HepG2 (cell line): ENCODE measurements around the gene TREX2. TPM values are rescaled to one million over a fixed set of nuclear protein-coding genes. Genes with fewer than 3 reads are reported as not detected.

ENCODE experiments used
- ATAC-seq: fragments of 200-7000 bp; cut with Tn5 transposase; 3 replicates; pipeline ENCODE4 v1.9.1; 2020; ENCODE audit warnings: mild to moderate bottlenecking, moderate library complexity
- BruUV-seq: library from RNA; stranded (reverse); fragments of 400-500 nt; replicated peaks from 2 replicates; lab custom pipeline; 2021; lab: Mats Ljungman, UMichigan
- CTCF ChIA-PET: fragments of 300-600 bp; formaldehyde crosslinking; extraction: SDS; loops from one replicate; lab custom pipeline; 2021; ENCODE audit warnings: low total read pairs, inconsistent platforms, low intra/inter-chr PET ratio; lab: Yijun Ruan, JAX
- POLR2A ChIA-PET: fragments of 350-600 bp; sonication (Branson Sonifier 250); formaldehyde crosslinking; loops from one replicate; lab custom pipeline; 2020; ENCODE audit warnings: antibody characterized with exemption, inconsistent platforms; lab: Yijun Ruan, JAX
- DNase-seq: peaks from one replicate; pipeline ENCODE4 v3.0.0-alpha.2; 2015; ENCODE audit warnings: low spot score
- FAIRE-seq: peaks from 3 replicates; lab custom pipeline; 2011; peaks lifted over from hg19 to GRCh38; lab: Jason Lieb, UNC
- H2AFZ ChIP-seq: one replicate; pipeline ENCODE4 v1.6.1; 2011; ENCODE audit warnings: low read length, inconsistent platforms
- H3K27ac ChIP-seq: fragments of 300-600 bp; 3 replicates; pipeline ENCODE4 v1.8.0; 2011; ENCODE audit warnings: mixed run types, mild to moderate bottlenecking, mixed read lengths, low read length, inconsistent platforms; ENCODE audit not compliant: insufficient read depth; ENCODE audit errors: extremely low read length
- H3K27me3 ChIP-seq, 2 experiments: fragments of 200-600 bp in 1 of 2; 2 replicates in 1 of 2; 3 replicates in 1 of 2; pipeline versions ENCODE4 v1.6.0 to v1.8.0; 2011; ENCODE audit warnings: low read length in 2 of 2, mild to moderate bottlenecking in 2 of 2, moderate library complexity in 2 of 2, inconsistent platforms in 1 of 2; ENCODE audit not compliant: insufficient read depth in 2 of 2, control insufficient read depth in 1 of 2
- H3K36me3 ChIP-seq, 2 experiments: fragments of 200-600 bp in 1 of 2; replicated peaks in 1 of 2; 2 replicates in 1 of 2; 3 replicates in 1 of 2; pipeline versions ENCODE4 v1.5.1 to v1.8.0; 2011; ENCODE audit warnings: low read length in 2 of 2, inconsistent platforms in 1 of 2; ENCODE audit not compliant: insufficient read depth in 2 of 2, control insufficient read depth in 1 of 2
- H3K4me1 ChIP-seq: 2 replicates; pipeline ENCODE4 v1.5.1; 2012; ENCODE audit warnings: low read length, inconsistent platforms; ENCODE audit not compliant: insufficient read depth
- H3K4me2 ChIP-seq: 2 replicates; pipeline ENCODE4 v1.6.0; 2011; ENCODE audit warnings: low read depth, low read length, inconsistent platforms
- H3K4me3 ChIP-seq, 3 experiments: fragments of 200-600 bp in 1 of 3; sonication (generic), shearing (Covaris generic) in 1 of 3; replicated peaks in 1 of 3; 2 replicates each; pipeline ENCODE4 v1.5.1; 2011 to 2016; ENCODE audit warnings: low read length in 3 of 3, inconsistent platforms in 2 of 3, low read depth in 2 of 3, mild to moderate bottlenecking in 2 of 3, control low read depth in 1 of 3, mixed read lengths in 1 of 3; ENCODE audit not compliant: insufficient read depth in 1 of 3
- H3K79me2 ChIP-seq: one replicate; pipeline ENCODE4 v1.6.1; 2011; ENCODE audit warnings: low read length, inconsistent platforms; ENCODE audit not compliant: insufficient read depth
- H3K9ac ChIP-seq: 2 replicates; pipeline ENCODE4 v1.6.0; 2011; ENCODE audit warnings: mild to moderate bottlenecking, low read depth, low read length, inconsistent platforms; ENCODE audit not compliant: insufficient read depth
- H3K9me3 ChIP-seq: 2 replicates; pipeline ENCODE4 v1.5.1; 2012; ENCODE audit warnings: mild to moderate bottlenecking, low read length
- H4K20me1 ChIP-seq: 2 replicates; pipeline ENCODE4 v1.6.0; 2011; ENCODE audit warnings: inconsistent platforms, mild to moderate bottlenecking, low read length, moderate library complexity; ENCODE audit not compliant: insufficient read depth
- AHR ChIP-seq: IDR thresholded peaks from 2 replicates; pipeline ENCODE4 v1.6.1; 2018; ENCODE audit warnings: missing genetic modification reagents, missing compliant biosample characterization
- CAMTA2 ChIP-seq: sonication (generic); formaldehyde crosslinking; IDR thresholded peaks from 2 replicates; pipeline ENCODE4 v1.4.0; 2020; ENCODE audit warnings: mild to moderate bottlenecking, missing genetic modification reagents, borderline replicate concordance
- E2F5 ChIP-seq: sonication (generic); formaldehyde crosslinking; conservative IDR thresholded peaks from 2 replicates; pipeline ENCODE4 v1.4.0; 2020; ENCODE audit warnings: missing genetic modification reagents
- MYPOP ChIP-seq: sonication (generic); formaldehyde crosslinking; IDR thresholded peaks from 2 replicates; pipeline ENCODE4 v1.8.1; 2023; ENCODE audit warnings: mild to moderate bottlenecking, moderate library complexity, missing genetic modification reagents
- NFATC3 ChIP-seq: sonication (generic); formaldehyde crosslinking; IDR thresholded peaks from 2 replicates; pipeline ENCODE4 v1.5.1; 2020; ENCODE audit warnings: mild to moderate bottlenecking, missing genetic modification reagents
- TCF7 ChIP-seq: sonication (generic); IDR thresholded peaks from 2 replicates; pipeline ENCODE4 v1.6.1; 2016; ENCODE audit warnings: antibody characterized with exemption, low read depth
- TERF1 ChIP-seq: sonication (generic); formaldehyde crosslinking; IDR thresholded peaks from 2 replicates; pipeline ENCODE4 v1.8.0; 2022; ENCODE audit warnings: mild to moderate bottlenecking, missing genetic modification reagents, moderate library complexity
- ZBTB25 ChIP-seq: IDR thresholded peaks from 2 replicates; pipeline ENCODE4 v1.6.1; 2018; ENCODE audit warnings: missing genetic modification reagents
- ZFP36 ChIP-seq: fragments of 150-350 bp; IDR thresholded peaks from 2 replicates; pipeline ENCODE4 v1.6.1; 2018; ENCODE audit warnings: borderline replicate concordance, low read length, low read depth; ENCODE audit not compliant: partially characterized antibody
- ZNF570 ChIP-seq: sonication (generic); formaldehyde crosslinking; IDR thresholded peaks from 2 replicates; pipeline ENCODE4 v1.4.0; 2020; ENCODE audit warnings: mild to moderate bottlenecking, missing genetic modification reagents, borderline replicate concordance
- WGBS: methylation state at CpG from one replicate; pipeline ENCODE4 v1.1.6; 2017; ENCODE audit warnings: low lambda C conversion rate; 5-methylcytosine and 5-hydroxymethylcytosine counted together
- in situ Hi-C: cut with HindIII; loops from 2 replicates; pipeline ENCODE4 v1.10.0; 2017; ENCODE audit warnings: low pct_unique_long_range_greater_than_20kb; ENCODE audit not compliant: extremely low pct_ligation_motif_present
- intact Hi-C: fragments of 100-400 bp; cut with micrococcal nuclease; formaldehyde crosslinking; loops from one replicate; pipeline ENCODE4 v1.10.0; 2022; ENCODE audit not compliant: unreplicated experiment
- polyA plus RNA-seq, 8 experiments: library from polyadenylated mRNA; depleted of rRNA in 3 of 8; stranded (reverse) in 7 of 8; unstranded in 1 of 8; fragments of >200 nt; fragmentation: Illumina TruSeq in 4 of 8; extraction: Trizol in 4 of 8; gene quantifications; 2 replicates each; pipeline versions ENCODE4 v1.2.1 to v1.2.3, GENCODE V29; 2011 to 2016; ENCODE audit warnings: low read depth in 4 of 8, missing spikeins in 1 of 8, mixed read lengths in 1 of 8; ENCODE audit not compliant: insufficient read depth in 1 of 8
- total RNA-seq, 5 experiments: library from RNA; depleted of rRNA; stranded (reverse); fragments of >200 nt; fragmentation: Illumina TruSeq; extraction: Trizol; gene quantifications; 2 replicates each; pipeline ENCODE4 v1.2.3, GENCODE V29; 2016; ENCODE audit warnings: low read depth in 1 of 5

The TREX2 gene
- total and polyA plus RNA-seq, 2 of the 13 experiments (the other 11 are each of a cell fraction or from before 2014, with no cell fraction given): 0.13 to 0.18 TPM

- Histone ChIP-seq H3K4me2 (no peak overlapping the region), H3K4me1 (peaks cover 24% of the 10 kb centered on the region), H4K20me1 (no peaks in the 10 kb centered on the region), H3K9me3 (no peaks in the 10 kb centered on the region), H3K36me3 (no peaks in the 10 kb centered on the region), H2AFZ (no peak overlapping the region), H3K27me3 (peaks cover 2 to 5% of the 10 kb centered on the region in 2 experiments; a peak in 2 of 5 replicates), H3K27ac (no peak overlapping the region), H3K79me2 (no peaks in the 10 kb centered on the region), H3K9ac (no peak overlapping the region), H3K4me3 (no peak overlapping the region)
- in situ Hi-C loops (no loop called here), intact Hi-C loops (no loop called here)
- BruUV-seq: no TSS peak
- 30% methylated on average over 2 of the region's 11 CpGs for WGBS
- ATAC-seq (no peak), FAIRE-seq (no peak), DNase-seq (no peak)
- CTCF ChIA-PET: no interaction called here
- POLR2A ChIA-PET: interaction anchor here (1.2 kb wide), 1 partner anchor 11 kb away, joined by 4 read pairs; no protein-coding TSS in a partner anchor
- TF ChIP-seq TCF7 (no peak), CAMTA2 (CRISPR knock-in tag) (no peak), MYPOP (CRISPR knock-in tag) (no peak)
- TF ChIP-seq, all 625 proteins: peak for 0
These were observed 31.6 kb upstream of the TREX2 start for GRCh38 chrX:153477364-153477857.

- Histone ChIP-seq H3K79me2 (no peaks in the 10 kb centered on the region), H3K9me3 (no peaks in the 10 kb centered on the region), H3K27me3 (peaks cover 2 to 5% of the 10 kb centered on the region in 2 experiments; a peak in 2 of 5 replicates), H3K9ac (no peak overlapping the region), H4K20me1 (no peaks in the 10 kb centered on the region), H3K27ac (no peak overlapping the region), H3K4me3 (no peak overlapping the region), H3K36me3 (no peaks in the 10 kb centered on the region), H3K4me1 (peaks cover 25% of the 10 kb centered on the region), H2AFZ (no peak overlapping the region), H3K4me2 (no peak overlapping the region)
- in situ Hi-C loops: no loop called here
- no peak for DNase-seq
- ChIA-PET POLR2A (interaction anchor here (1.2 kb wide), 1 partner anchor 11 kb away, joined by 4 read pairs; no protein-coding TSS in a partner anchor), CTCF (no interaction called here)
- no CpG with 5 or more reads among the region's 16 CpGs for WGBS
- intact Hi-C loops: no loop called here
- ATAC-seq: no peak
- no TSS peak for BruUV-seq
- FAIRE-seq: no peak
- no peak for TF ChIP-seq ZBTB25
- TF ChIP-seq ZFP36: no peak
- TF ChIP-seq ZNF570: no peak
- TF ChIP-seq TERF1: no peak
- no peak for TF ChIP-seq NFATC3 (CRISPR knock-in tag)
- no peak for TF ChIP-seq AHR (CRISPR knock-in tag)
- no peak for TF ChIP-seq E2F5 (CRISPR knock-in tag)
These were observed 31.0 kb upstream of the TREX2 start for GRCh38 chrX:153476666-153477363.
